ENCODE measurements around the gene LBHD2.
A peak's percentile ranks its signal among the peaks of the same experiment; 100 is the strongest.
"Not testable (repeated sequence)": the region's sequence is repeated elsewhere in the genome, so short reads cannot be mapped to it uniquely, and the experiment has no call there.

The LBHD2 gene

DNA sequence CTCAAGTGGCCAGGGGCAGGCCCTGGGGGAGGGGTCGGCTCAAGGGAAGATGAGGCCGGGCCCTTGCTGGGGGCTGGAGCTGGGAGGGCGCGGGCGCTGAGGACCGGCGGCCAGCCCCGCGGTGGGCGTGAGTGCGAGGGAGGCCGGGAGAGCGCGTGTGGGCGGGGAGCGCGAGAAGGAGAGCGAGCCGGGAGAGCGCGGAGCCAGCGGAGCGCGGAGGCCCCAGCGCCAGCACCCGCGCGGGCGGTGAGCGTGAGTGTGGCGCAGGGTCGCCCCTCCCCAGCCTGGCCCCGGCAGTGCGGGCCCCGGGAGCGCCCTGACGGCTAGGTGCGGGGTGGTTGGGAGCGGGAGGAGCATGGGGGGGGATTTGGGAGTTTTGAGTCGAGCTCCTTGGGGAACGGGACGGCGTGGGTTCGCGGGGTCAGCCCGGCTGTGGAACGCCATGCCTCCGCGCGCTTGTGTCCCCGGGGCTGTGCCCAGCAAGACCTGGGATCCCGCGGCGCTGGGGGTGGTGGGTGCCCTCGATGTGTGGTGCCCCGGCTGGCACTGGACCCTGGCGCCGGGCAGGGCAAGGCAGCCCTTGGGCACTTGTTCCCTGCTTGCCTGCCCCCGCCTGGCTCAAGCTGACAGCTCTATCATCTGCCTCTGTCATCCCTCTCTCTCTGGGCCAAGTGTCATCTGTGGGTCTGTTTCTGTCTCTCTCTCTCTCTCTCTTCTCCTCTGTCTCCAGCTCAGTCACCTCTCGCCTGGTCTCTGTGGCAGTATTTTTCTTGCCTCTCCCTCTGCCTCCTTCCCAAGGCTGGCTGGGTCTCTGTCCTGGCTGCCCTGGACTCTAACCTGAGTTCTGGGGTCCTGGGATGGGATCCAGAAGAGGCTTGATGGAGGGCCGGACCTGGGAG lies at the start of gene LBHD2:
TSS of gene LBHD2 (plus strand) at position 190 of the 899 bp plus-strand sequence. CDS start 1,803 bp downstream, outside the sequence.
- DNase-seq (ENCODE audit: low read depth in 2 of 2), result no peak

DNA sequence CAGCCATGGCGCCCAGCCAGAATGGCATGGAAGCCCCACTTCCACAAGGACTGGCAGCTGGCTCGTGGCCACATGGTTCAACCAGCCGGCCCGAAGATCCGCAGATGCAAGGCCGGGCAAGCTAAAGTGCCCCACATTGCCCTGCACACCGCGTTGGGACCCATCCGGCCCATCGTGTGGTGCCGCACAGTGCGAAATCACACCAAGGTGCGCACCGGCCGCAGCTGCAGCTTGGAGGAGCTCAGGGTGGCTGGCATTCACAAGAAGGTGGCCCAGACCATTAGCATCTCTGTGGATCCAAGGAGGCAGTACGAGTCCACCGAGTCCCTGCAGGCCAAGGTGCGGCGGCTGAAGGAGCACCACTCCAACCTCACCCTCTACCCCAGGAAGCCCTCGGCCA lies 42.5 kb upstream of the LBHD2 start:
- no peak for DNase-seq (ENCODE audit: low read depth in 2 of 2)

DNA sequence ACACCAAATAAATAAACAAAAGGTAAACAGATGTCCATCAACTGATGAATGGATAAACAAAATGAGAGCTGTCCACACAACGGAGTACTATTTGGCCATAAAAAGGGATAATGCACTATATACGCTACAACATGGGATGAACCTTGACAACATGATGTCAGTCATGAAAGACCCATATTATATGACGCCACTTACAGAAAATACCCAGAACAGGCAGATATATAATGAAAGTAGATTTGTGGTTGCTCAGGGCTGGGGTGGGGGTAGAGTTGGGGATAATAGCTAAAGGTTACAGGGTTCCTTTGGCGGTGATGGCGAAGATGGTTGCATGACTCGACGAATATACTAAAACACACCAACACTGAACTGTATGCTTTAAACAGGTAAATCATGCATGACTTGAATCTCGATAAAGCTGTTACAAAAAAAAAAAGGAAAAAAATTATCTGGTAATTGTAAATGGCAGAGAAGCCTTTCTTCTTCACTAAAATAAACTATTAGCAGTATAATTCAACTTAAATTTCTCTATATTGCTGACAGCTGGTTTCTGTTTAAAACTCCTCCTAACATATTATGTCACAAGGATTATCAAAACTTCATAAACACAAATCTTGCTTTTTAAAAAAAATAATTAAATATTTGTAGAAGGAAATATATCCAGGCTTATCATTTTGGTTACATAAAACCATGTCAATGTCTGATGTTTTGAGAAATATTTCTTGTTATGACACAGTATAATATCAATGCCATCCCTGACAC lies 40.6 kb upstream of the LBHD2 start:
- no peak for DNase-seq (ENCODE audit: low read depth in 2 of 2)

DNA sequence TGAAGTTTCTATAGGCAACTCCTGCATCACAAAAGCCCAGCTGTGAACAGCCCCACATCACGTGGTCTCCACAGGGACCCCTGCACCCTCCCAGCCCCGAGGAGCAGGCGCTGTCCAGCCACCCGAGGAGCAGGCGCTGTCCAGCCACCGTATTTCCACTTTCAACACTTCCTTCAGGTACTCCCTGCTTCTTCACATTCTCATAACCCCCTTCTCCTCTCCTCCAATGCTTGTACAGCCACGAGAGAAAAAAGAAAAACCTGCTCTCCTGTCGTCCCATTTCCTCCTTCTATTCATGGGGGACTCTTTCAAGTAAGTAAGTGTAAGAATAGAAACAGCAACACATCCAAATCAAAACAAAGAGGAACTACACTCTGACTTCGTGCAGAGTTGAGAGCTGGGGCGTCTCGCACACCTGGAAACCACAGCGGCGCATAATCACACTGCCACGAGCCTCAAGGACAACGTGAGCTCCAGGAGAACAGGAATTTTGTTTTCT lies 38.6 kb upstream of the LBHD2 start:
- no peak for DNase-seq (ENCODE audit: low read depth in 2 of 2)

DNA sequence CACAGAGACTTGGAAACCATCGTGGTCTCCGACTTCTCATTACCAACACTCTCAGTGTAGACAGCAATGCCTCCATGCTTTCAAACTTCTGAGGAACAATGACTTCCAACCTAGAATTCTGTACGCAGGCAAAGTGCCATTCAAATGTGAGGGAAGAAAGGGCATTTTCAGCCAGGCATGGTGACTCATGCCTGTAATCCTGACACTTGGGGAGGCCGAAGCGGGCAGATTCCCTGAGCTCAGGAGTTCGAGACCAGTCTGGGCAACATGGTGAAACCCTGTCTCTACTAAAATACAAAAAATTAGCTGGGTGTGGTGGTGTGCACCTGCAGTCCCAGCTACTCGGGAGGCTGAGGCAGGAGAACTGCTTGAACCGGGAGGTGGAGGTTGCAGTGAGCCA lies 36.6 kb upstream of the LBHD2 start:
- DNase-seq (ENCODE audit: low read depth in 2 of 2), result not testable (repeated sequence)

DNA sequence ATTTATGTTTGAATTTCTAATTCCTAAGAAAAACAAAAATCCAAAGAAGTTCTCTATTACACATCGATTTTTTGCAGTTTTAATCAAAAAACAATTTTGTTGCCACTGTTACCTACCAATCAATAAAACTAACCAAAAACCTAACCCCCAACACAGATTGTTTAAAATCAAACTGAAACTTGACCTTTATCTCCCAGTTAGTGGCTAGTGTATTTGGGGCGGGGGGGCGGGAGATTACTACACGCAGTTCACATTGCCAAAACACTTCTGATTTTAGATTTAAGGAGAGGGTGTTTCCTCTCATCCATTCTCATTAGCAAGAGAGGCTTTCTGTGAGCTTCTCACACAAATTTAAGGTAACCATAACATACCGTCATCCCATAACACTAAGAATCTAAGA lies 33.1 kb upstream of the LBHD2 start:
- no peak for DNase-seq (ENCODE audit: low read depth in 2 of 2)

DNA sequence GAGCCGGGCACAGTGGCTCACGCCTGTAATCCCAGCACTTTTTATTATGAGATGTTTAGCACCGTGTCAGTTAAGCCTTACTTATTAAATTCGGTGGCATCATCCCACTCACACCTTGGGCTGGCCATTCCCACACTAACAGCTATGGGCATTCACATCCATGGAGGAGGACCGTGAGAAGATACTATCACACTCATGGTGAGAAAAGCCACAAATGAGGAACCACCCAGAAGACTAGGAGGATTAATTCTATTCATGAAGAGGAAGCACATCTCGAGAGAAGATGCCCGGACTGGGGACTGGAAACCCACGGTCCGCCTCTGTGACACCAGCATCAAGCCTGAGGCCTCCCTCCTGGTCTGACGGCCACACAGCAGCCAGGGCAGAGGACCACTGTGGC lies 31.6 kb upstream of the LBHD2 start:
- no peak for DNase-seq (ENCODE audit: low read depth in 2 of 2)

DNA sequence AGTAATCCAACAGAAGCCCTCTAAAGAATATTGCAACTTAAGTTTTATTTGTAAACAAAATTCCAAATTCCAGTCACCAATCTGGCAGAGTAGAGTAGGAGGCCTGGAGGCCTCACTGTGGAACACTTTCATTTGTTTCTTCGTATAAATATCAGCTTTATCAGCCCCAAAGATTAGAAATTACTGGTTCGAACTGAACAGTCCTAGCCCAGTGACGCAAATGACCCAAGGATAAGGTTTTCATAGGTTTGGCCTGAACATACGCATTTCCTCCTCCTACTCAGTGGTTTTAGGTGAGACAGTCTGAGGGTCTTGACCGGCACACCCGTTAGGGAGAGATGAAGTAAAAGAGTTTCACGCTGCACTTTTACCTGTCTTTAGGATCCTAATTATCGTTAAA lies 28.3 kb upstream of the LBHD2 start:
- DNase-seq (ENCODE audit: low read depth in 2 of 2), result no peak

DNA sequence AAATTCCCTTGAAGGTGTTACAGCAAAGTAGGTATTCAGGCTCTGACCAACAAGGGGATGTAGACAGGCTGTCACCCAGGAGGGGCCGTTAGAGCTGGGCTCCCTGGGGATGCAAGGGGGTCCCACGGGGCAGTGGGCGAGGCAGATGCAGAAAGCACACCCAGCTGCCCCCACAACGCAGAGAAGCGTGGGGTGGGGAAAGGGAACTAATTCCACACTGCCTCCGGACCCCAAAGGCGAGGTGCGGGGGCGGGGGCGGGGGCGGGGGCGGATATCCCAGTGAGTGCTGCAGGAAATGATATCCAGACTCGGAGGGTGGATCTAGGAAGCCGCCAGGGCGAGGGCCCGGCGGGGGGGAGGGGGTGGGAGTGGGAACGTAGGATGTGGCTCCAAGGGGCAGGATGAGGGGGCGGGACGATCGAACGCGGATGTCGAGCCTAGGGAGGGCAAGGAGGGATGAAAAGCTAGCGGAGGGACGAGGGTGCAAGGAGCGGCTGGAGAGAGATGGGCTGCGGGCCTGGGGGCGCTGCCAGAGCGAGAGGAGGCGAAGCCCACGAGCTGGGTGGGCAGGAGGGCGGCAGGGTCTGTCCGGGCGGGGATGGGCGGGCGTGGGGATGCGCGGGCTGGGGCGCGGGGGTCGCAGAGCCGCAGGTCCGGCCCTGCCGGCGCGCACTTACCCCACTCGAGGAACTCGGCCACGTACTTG lies 27.5 kb upstream of the LBHD2 start:
- no peak for DNase-seq (ENCODE audit: low read depth in 2 of 2)

DNA sequence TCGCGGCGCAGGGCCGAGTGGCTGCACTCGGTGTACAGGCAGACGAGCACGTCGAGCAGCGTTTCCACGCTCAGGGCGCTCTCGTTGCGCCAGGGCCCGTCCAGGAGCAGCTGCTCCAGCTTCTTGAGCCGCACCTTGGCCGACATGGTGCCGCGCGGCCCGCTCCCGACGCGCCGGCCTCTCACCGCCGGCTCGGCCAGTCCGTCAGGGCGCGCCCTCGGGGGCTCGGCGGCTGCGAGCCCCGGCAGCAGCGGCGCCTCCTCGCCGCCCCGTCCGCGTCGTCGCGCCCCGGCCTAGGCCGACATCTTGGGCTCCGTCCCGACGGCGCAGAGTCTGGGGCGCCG lies 27.0 kb upstream of the LBHD2 start:
- DNase-seq (ENCODE audit: low read depth in 2 of 2), result no peak

DNA sequence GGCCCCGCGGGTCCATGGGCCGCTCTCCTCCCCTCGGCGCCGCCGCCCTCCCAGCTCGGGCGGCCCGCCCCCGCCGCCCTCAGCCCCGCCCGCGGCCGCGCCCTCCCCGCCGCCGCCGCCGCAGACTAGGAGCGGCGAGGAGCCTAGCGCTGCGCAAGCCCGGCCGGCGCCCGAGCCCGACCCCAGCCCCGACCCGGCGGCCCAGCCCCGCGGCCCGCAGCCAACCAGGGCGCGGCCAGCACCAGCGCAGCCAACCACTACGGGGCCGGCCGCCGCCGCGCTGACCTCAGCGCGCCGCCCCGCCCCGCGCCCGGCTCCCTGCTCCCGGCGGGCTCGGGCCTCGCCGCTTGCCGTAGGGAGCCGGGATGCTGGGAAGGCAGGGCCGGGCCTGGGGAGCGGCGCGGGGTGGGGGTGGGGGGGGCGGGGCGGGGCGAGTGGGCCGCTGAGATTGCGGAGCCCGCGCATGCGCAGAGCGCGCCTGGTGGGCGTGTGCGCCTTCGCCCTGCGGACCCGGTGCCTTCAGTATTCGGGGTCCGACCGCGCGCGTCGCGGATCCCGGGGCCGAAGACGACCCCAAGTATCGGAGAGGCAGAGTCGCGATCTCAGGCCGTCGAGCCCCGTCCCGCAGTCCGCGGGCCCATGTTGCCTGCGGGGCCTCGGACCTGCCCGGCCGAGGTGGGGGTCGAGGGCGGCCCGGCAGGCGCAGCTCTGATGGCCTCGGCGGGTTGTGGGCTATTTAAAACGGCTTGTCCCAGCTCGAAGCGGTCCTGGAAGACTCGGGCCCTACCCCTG lies 26.4 kb upstream of the LBHD2 start, which contains the start of gene CDC42BPB:
TSS of gene CDC42BPB (minus strand) at position 178 of the 792 bp plus-strand sequence. CDS start 376 bp downstream, outside the sequence.
- DNase-seq (ENCODE audit: low read depth in 2 of 2), result peak in 1 of 2 donors; percentile 20

DNA sequence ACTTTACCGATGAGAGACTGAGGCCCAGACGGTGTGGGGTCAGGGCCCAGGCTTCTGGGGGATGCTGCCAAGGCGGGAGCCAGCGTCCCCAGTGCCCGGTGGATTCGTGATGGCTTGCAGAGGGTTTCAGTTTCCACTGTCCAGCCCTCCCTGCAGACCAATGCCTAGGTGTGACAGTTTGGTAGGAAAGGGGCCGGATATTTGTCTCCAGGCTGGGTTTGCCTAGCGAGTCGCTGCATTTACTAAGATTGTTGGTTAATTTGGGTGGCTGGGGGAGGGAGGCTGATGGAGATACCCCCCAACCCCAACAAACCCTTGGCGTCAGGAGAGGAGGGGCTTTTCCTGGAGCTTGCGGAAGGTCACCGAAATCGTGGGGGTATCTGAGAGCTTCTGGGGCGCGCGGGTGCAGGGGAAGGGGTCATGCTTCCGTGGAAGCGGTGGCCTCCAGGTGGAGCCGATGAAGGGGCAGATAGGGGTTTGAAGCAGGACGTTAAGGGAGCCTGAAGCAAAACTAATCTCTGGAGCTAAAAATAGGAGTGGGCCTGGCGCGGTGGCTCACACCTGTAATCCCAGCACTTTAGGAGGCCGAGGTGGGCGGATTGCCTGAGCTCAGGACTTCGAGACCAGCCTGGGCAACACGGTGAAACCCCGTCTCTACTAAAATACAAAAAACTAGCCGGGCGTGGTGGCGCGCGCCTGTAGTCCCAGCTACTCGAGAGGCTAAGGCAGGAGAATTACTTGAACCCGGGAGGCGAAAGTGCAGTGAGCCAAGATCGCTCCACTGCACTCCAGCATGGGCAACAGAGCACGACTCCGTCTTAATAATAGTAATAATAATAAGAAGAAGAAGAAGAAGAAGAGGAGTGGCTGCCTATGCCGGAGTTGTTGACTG lies 25.6 kb upstream of the LBHD2 start:
- no peak for DNase-seq (ENCODE audit: low read depth in 2 of 2)

DNA sequence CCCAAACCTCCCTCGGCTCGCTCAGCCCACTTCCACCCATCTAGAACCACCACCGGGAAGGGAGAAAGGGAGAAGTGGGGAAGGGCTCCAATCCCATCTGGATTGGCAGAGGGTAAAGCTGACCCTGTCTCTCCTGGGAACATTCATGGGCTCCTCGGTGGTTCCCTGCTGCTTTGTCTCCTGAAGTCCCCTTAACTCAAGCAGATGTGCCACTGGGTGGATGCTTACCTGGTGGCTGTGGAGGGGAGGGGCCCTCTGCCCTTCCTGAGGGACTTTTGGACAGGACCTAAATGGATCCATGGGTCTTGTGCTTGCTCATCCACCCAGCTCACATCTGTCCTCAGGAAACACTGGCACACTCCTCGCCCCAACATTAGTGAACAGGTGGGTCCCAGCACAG lies 24.5 kb upstream of the LBHD2 start:
- no peak for DNase-seq (ENCODE audit: low read depth in 2 of 2)

DNA sequence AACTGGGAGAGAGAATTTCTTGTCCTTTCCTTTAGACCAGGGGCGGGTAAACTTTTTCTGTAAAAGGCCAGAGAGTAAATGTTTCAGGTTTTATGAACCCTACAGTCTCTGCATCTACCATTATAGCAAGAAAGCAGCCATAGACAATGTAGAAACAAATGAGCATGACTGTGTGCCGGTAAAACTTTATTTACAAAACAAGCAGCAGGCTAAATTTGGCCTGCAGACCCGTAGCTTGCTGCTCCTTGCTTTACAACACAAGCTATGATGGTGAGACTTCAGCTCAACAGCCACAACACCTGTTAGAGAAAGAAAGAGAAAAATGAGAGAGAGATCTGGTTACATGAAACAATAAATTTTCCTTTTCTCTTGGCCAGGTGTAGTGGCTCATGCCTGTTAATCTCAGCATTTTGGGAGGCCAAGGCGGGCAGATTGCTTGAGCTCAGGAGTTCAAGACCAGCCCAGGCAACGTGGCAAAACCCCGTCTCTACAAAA lies 22.5 kb upstream of the LBHD2 start:
- DNase-seq (ENCODE audit: low read depth in 2 of 2), result no peak

DNA sequence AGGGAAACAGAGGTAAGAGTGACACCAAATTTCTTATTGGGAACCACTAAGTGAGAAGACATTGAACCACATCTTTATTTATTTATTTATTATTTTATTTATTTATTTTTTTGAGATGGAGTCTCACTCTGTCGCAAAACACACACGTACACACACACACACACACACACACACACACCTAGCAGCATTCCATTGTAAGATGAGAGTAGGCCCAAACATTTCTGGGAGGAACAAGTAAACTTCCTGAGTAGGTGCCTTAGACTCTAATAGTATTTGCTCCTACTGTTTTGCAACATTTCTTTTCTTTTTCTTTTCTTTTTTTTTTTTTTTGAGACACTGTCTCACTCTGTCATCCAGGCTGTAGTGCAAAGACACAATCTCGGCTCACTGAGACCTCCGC lies 19.6 kb upstream of the LBHD2 start:
- no peak for DNase-seq (ENCODE audit: low read depth in 2 of 2)

DNA sequence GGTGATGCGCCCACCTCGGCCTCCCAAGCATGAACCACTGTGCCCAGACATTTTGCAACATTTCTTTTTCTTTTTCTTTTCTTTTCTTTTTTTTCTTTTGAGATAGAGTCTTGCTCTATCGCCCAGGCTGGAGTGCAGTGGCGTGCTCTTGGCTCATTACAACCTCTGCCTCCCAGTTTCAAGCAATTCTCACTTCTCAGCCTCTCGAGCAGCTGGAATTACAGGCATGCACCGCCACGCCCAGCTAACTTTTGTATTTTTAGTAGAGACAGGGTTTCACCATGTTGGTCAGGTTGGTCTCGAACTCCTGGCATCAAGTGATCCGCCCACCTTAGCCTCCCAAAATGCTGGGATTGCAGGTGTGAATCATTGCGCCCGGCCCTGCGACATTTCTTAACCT lies 19.0 kb upstream of the LBHD2 start:
- no peak for DNase-seq (ENCODE audit: low read depth in 2 of 2)

DNA sequence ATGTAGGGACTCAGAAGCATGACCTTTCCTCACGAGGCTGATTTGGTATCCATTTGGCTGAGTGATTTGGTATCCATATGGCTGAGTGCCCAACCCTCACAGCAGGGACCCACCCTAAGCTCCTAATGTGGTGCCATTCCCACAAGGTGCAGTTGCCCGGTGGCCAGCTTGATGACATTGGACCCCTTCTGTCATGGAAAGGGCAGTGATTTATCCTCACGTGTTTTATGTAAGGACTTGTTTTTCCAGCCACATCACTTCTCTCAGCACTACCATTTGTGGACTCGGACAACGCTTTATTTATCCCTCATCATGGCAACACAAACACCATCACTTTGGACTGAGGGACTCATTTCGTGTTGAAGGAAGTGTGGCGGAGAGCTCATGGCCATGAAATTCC lies 18.1 kb upstream of the LBHD2 start:
- no peak for DNase-seq (ENCODE audit: low read depth in 2 of 2)

DNA sequence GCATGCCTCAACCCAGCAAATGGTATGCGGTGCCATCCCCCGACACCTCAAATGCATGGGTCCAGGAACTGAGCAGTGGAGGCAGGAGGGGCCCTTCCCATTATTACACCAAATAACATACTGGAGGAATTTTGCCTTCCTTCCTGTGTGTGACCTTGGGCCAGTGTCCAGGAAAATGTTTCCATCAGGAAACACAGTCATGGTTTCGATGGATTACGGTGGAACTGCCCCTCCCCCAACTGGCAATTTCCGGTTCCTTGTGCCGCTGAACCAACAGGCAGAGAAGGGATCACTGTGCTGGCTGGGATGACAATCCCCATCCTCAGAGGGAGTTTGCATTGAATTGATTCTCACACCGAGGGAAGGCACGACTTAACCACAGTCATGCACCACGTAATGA lies 17.6 kb upstream of the LBHD2 start:
- DNase-seq (ENCODE audit: low read depth in 2 of 2), result no peak

DNA sequence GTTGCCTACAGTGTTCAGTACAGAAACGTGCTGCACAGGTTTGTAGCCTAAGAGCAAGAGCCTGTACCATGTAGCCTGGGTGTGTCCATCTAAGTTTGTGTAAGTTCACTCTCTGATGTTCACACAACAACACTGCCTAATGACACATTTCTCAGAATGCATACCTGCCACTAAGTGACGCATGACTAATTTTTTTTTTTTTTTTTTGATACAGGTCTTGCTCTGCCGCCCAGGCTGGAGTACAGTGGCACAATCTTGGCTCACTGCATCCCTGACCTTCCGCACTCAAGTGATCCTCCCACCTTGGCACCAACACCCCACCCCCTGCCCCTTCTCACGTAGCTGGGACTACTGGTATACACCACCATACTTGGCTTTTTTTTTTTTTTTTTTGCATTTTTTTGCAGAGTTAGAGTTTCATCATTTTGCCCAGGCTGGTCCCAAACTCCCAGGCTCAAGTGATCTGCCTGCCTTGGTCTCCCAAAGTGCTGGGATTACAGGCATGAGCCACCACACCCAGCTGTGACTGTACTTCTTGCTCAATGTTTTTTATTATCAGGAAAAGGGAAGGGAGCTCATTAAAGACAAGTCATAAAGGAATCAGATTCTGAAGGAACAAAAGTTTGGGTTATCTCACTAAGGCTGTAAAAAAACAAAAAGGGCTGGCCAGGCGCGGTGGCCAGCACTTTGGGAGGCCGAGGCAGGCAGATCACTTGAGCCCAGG lies 16.6 kb upstream of the LBHD2 start:
- no peak for DNase-seq (ENCODE audit: low read depth in 2 of 2)

Data from stimulated activated CD8-positive, alpha-beta memory T cell treated with anti-CD3 and anti-CD28 coated beads, Interleukin-15, amount 100 ng/mL, for 4 hours (primary cell).